ENCODE data around the gene CHCHD6. TPM values are rescaled to one million over a fixed set of nuclear protein-coding genes. Genes with fewer than 3 reads are reported as not detected.

The CHCHD6 gene
- total RNA-seq, 1 donor from 2014 or later, result 31.0 TPM

GRCh38 chr3:126816986-126817777 is 113.1 kb downstream of the CHCHD6 start:
- Mint-ChIP-seq H3K9me3 (peaks cover 16% of the 10 kb centered on the region), H3K27ac (peak overlapping the region; percentile 19), H3K4me3 (no peak overlapping the region), H3K36me3 (peaks cover 9% of the 10 kb centered on the region), H3K4me1 (peaks cover 9% of the 10 kb centered on the region), H3K27me3 (ENCODE audit: low read depth) (no peaks in the 10 kb centered on the region)
- no peak for TF ChIP-seq CTCF (IDR thresholded peaks at IDR 0.05; ENCODE audit: unreplicated experiment)
- DNase-seq (ENCODE audit: low spot score in 2 of 2, unreplicated experiment in 2 of 2), result no peak

GRCh38 chr3:126817781-126818180 is 113.7 kb downstream of the CHCHD6 start:
- Mint-ChIP-seq H3K36me3 (peaks cover 11% of the 10 kb centered on the region), H3K9me3 (peaks cover 19% of the 10 kb centered on the region), H3K4me1 (peaks cover 7% of the 10 kb centered on the region), H3K27me3 (ENCODE audit: low read depth) (no peaks in the 10 kb centered on the region), H3K27ac (no peak overlapping the region), H3K4me3 (no peak overlapping the region)
- no peak for TF ChIP-seq CTCF (IDR thresholded peaks at IDR 0.05; ENCODE audit: unreplicated experiment)
- DNase-seq (ENCODE audit: low spot score in 2 of 2, unreplicated experiment in 2 of 2), result no peak

- no peak for DNase-seq (ENCODE audit: low spot score in 2 of 2, unreplicated experiment in 2 of 2)
- H3K4me3 Mint-ChIP-seq, result no peak overlapping the region
- H3K27ac Mint-ChIP-seq, result no peak overlapping the region
- H3K27me3 Mint-ChIP-seq (ENCODE audit: low read depth), result no peaks in the 10 kb centered on the region
- TF ChIP-seq CTCF (IDR thresholded peaks at IDR 0.05; ENCODE audit: unreplicated experiment), result no peak
- peaks cover 19% of the 10 kb centered on the region for H3K9me3 Mint-ChIP-seq
- peaks cover 11% of the 10 kb centered on the region for H3K36me3 Mint-ChIP-seq
- peaks cover 7% of the 10 kb centered on the region for H3K4me1 Mint-ChIP-seq
Observed at GRCh38 chr3:126818400-126819095, 114.5 kb downstream of the CHCHD6 start.

- Mint-ChIP-seq H3K36me3 (peaks cover 4% of the 10 kb centered on the region), H3K27me3 (ENCODE audit: low read depth) (no peaks in the 10 kb centered on the region), H3K27ac (no peak overlapping the region), H3K9me3 (peaks cover 8% of the 10 kb centered on the region), H3K4me3 (no peak overlapping the region), H3K4me1 (no peaks in the 10 kb centered on the region)
- no peak for TF ChIP-seq CTCF (IDR thresholded peaks at IDR 0.05; ENCODE audit: unreplicated experiment)
- no peak for DNase-seq (ENCODE audit: low spot score in 2 of 2, unreplicated experiment in 2 of 2)
Observed at GRCh38 chr3:126826693-126827092, 122.7 kb downstream of the CHCHD6 start.

- TF ChIP-seq CTCF (IDR thresholded peaks at IDR 0.05; ENCODE audit: unreplicated experiment), result no peak
- peaks cover 1% of the 10 kb centered on the region for H3K36me3 Mint-ChIP-seq
- H3K4me3 Mint-ChIP-seq, result no peak overlapping the region
- no peaks in the 10 kb centered on the region for H3K4me1 Mint-ChIP-seq
- DNase-seq (ENCODE audit: low spot score in 2 of 2, unreplicated experiment in 2 of 2), result no peak
- H3K9me3 Mint-ChIP-seq, result peaks cover 3% of the 10 kb centered on the region
- H3K27me3 Mint-ChIP-seq (ENCODE audit: low read depth), result no peaks in the 10 kb centered on the region
- H3K27ac Mint-ChIP-seq, result no peak overlapping the region
Observed at GRCh38 chr3:126827121-126827520, 123.1 kb downstream of the CHCHD6 start.
